Measurements from ENCODE around the gene MYO3B.

Gene MYO3B

GRCh38 chr2:170255971-170256370, 78.0 kb downstream of the MYO3B start:
- Histone ChIP-seq H3K9ac (ENCODE audit: low read length) (no peak overlapping the region), H3K27ac (ENCODE audit: low read length) (no peak overlapping the region), H3K4me3 (ENCODE audit: low read length) (no peak overlapping the region), H3K9me2 (replicated peaks; ENCODE audit: insufficient read depth, low read length) (no peaks in the 10 kb centered on the region), H3F3A (ENCODE audit: insufficient read depth, low read length) (no peaks in the 10 kb centered on the region), H3K79me2 (ENCODE audit: low read length) (no peaks in the 10 kb centered on the region), H2AFZ (ENCODE audit: low read length) (no peak overlapping the region), H3K27me3 (replicated peaks; ENCODE audit: insufficient read depth, low read length) (no peaks in the 10 kb centered on the region), H4K20me1 (ENCODE audit: insufficient read depth, low read length) (no peaks in the 10 kb centered on the region), H3K4me2 (ENCODE audit: low read depth, low read length) (no peak overlapping the region), H3K4me1 (ENCODE audit: low read length) (no peaks in the 10 kb centered on the region), H3K36me3 (replicated peaks; ENCODE audit: insufficient read depth, low read length) (no peaks in the 10 kb centered on the region), H3K9me3 (replicated peaks; ENCODE audit: insufficient read depth, low read length) (no peaks in the 10 kb centered on the region)
- TF ChIP-seq EZH2 (optimal IDR thresholded peaks at IDR 0.05; ENCODE audit: low read depth, low read length) (no peak), CTCF (IDR thresholded peaks at IDR 0.05; ENCODE audit: low read length) (no peak), EZH2phosphoT487 (IDR thresholded peaks at IDR 0.05; ENCODE audit: low read length) (no peak)
- no peak for DNase-seq

GRCh38 chr2:170258382-170258781, 80.4 kb downstream of the MYO3B start:
- Histone ChIP-seq H3K9ac (ENCODE audit: low read length) (no peak overlapping the region), H3K4me3 (ENCODE audit: low read length) (no peak overlapping the region), H2AFZ (ENCODE audit: low read length) (no peak overlapping the region), H3K4me1 (ENCODE audit: low read length) (no peaks in the 10 kb centered on the region), H3K36me3 (replicated peaks; ENCODE audit: insufficient read depth, low read length) (no peaks in the 10 kb centered on the region), H3K27me3 (replicated peaks; ENCODE audit: insufficient read depth, low read length) (no peaks in the 10 kb centered on the region), H3F3A (ENCODE audit: insufficient read depth, low read length) (no peaks in the 10 kb centered on the region), H3K9me2 (replicated peaks; ENCODE audit: insufficient read depth, low read length) (no peaks in the 10 kb centered on the region), H3K27ac (ENCODE audit: low read length) (no peak overlapping the region), H3K4me2 (ENCODE audit: low read depth, low read length) (no peak overlapping the region), H4K20me1 (ENCODE audit: insufficient read depth, low read length) (no peaks in the 10 kb centered on the region), H3K79me2 (ENCODE audit: low read length) (no peaks in the 10 kb centered on the region), H3K9me3 (replicated peaks; ENCODE audit: insufficient read depth, low read length) (no peaks in the 10 kb centered on the region)
- DNase-seq = no peak
- TF ChIP-seq EZH2phosphoT487 (IDR thresholded peaks at IDR 0.05; ENCODE audit: low read length) = no peak
- TF ChIP-seq CTCF (IDR thresholded peaks at IDR 0.05; ENCODE audit: low read length) = no peak
- no peak for TF ChIP-seq EZH2 (optimal IDR thresholded peaks at IDR 0.05; ENCODE audit: low read depth, low read length)

GRCh38 chr2:170260188-170260587, 82.2 kb downstream of the MYO3B start:
- H3K27ac ChIP-seq (ENCODE audit: low read length) = no peak overlapping the region
- no peak overlapping the region for H2AFZ ChIP-seq (ENCODE audit: low read length)
- H3K4me2 ChIP-seq (ENCODE audit: low read depth, low read length) = no peak overlapping the region
- TF ChIP-seq CTCF (IDR thresholded peaks at IDR 0.05; ENCODE audit: low read length) (no peak), EZH2 (optimal IDR thresholded peaks at IDR 0.05; ENCODE audit: low read depth, low read length) (no peak), EZH2phosphoT487 (IDR thresholded peaks at IDR 0.05; ENCODE audit: low read length) (no peak)
- H3K9me3 ChIP-seq (replicated peaks; ENCODE audit: insufficient read depth, low read length) = no peaks in the 10 kb centered on the region
- H3K4me3 ChIP-seq (ENCODE audit: low read length) = no peak overlapping the region
- H3K27me3 ChIP-seq (replicated peaks; ENCODE audit: insufficient read depth, low read length) = no peaks in the 10 kb centered on the region
- no peak overlapping the region for H3K9ac ChIP-seq (ENCODE audit: low read length)
- no peaks in the 10 kb centered on the region for H4K20me1 ChIP-seq (ENCODE audit: insufficient read depth, low read length)
- H3K79me2 ChIP-seq (ENCODE audit: low read length) = no peaks in the 10 kb centered on the region
- DNase-seq = no peak
- no peaks in the 10 kb centered on the region for H3K4me1 ChIP-seq (ENCODE audit: low read length)
- no peaks in the 10 kb centered on the region for H3F3A ChIP-seq (ENCODE audit: insufficient read depth, low read length)
- no peaks in the 10 kb centered on the region for H3K36me3 ChIP-seq (replicated peaks; ENCODE audit: insufficient read depth, low read length)
- no peaks in the 10 kb centered on the region for H3K9me2 ChIP-seq (replicated peaks; ENCODE audit: insufficient read depth, low read length)
